K562 (cell line): Measurements from ENCODE around the gene SYT8. TPM values are rescaled to one million over a fixed set of nuclear protein-coding genes. Genes with fewer than 3 reads are reported as not detected.

ENCODE experiments used
- ATAC-seq: fragments of 200-7000 bp; cut with Tn5 transposase; 3 replicates; pipeline ENCODE4 v1.9.1; 2020; ENCODE audit warnings: moderate library complexity
- BruUV-seq: library from RNA; stranded (reverse); fragments of 400-500 nt; replicated peaks from 2 replicates; lab custom pipeline; 2021; lab: Mats Ljungman, UMichigan
- CTCF ChIA-PET: fragments of 300-600 bp; formaldehyde crosslinking; extraction: SDS; loops from one replicate; lab custom pipeline; 2021; ENCODE audit warnings: low intra/inter-chr PET ratio; lab: Yijun Ruan, JAX
- POLR2A ChIA-PET: fragments of 300-600, 350-650 bp; sonication (Branson Sonifier 250); formaldehyde crosslinking; extraction: SDS; loops from one replicate; lab custom pipeline; 2021; ENCODE audit warnings: antibody characterized with exemption, inconsistent platforms; lab: Yijun Ruan, JAX
- DNase-seq, 4 experiments: peaks; one replicate each; pipeline versions ENCODE4 v3.0.0 to v3.0.0-alpha.2; 2011 to 2018; ENCODE audit warnings: low spot score in 3 of 4, mixed read lengths in 3 of 4; ENCODE audit errors: extremely low read depth in 1 of 4
- FAIRE-seq: peaks from 2 replicates; lab custom pipeline; 2011; peaks lifted over from hg19 to GRCh38; lab: Jason Lieb, UNC
- H2AFZ ChIP-seq: 2 replicates; pipeline ENCODE4 v1.6.0; 2011; ENCODE audit warnings: low read depth, low read length, control low read depth, inconsistent platforms
- H3K27ac ChIP-seq: fragments of 200-600 bp; 3 replicates; pipeline ENCODE4 v1.8.0; 2011; ENCODE audit warnings: low read depth, mild to moderate bottlenecking, control low read depth, inconsistent platforms, low read length, moderate library complexity, mixed read lengths; ENCODE audit errors: extremely low read depth
- H3K27me3 ChIP-seq, 2 experiments: fragments of 300-600 bp in 1 of 2; 2 replicates in 1 of 2; 3 replicates in 1 of 2; pipeline versions ENCODE4 v1.6.0 to v1.8.0; 2011; ENCODE audit warnings: inconsistent platforms in 2 of 2, low read length in 2 of 2, mild to moderate bottlenecking in 1 of 2, mixed read lengths in 1 of 2, moderate library complexity in 1 of 2; ENCODE audit not compliant: control insufficient read depth in 2 of 2, insufficient read depth in 2 of 2
- H3K36me3 ChIP-seq: fragments of 300-600 bp; 3 replicates; pipeline ENCODE4 v1.8.0; 2011; ENCODE audit warnings: mild to moderate bottlenecking, low read length, inconsistent platforms; ENCODE audit not compliant: control insufficient read depth, insufficient read depth
- H3K4me1 ChIP-seq, 2 experiments: fragments of 200-600 bp in 1 of 2; replicated peaks in 1 of 2; 2 replicates in 1 of 2; 3 replicates in 1 of 2; pipeline versions ENCODE4 v1.5.1 to v1.8.0; 2011; ENCODE audit warnings: inconsistent platforms in 2 of 2, low read length in 2 of 2, mild to moderate bottlenecking in 1 of 2, mixed read lengths in 1 of 2, moderate library complexity in 1 of 2; ENCODE audit not compliant: control insufficient read depth in 2 of 2, insufficient read depth in 2 of 2
- H3K4me2 ChIP-seq: 2 replicates; pipeline ENCODE4 v1.6.1; 2011; ENCODE audit warnings: low read length, control low read depth, inconsistent platforms, mixed read lengths; ENCODE audit not compliant: insufficient read depth
- H3K4me3 ChIP-seq: fragments of 200-600 bp; sonication (generic), shearing (Covaris generic); 2 replicates; pipeline ENCODE4 v1.5.1; 2016; ENCODE audit warnings: control low read depth, inconsistent platforms
- H3K79me2 ChIP-seq: fragments of 200-600 bp; 3 replicates; pipeline ENCODE4 v1.8.0; 2011; ENCODE audit warnings: low read length, inconsistent platforms; ENCODE audit not compliant: control insufficient read depth, insufficient read depth
- H3K9ac ChIP-seq, 2 experiments: 2 replicates each; pipeline versions ENCODE4 v1.6.0 to v1.6.1; 2011; ENCODE audit warnings: low read depth in 2 of 2, low read length in 2 of 2, control low read depth in 1 of 2, inconsistent platforms in 1 of 2, mild to moderate bottlenecking in 1 of 2, mixed read lengths in 1 of 2; ENCODE audit not compliant: insufficient read depth in 1 of 2
- H3K9me1 ChIP-seq: one replicate; pipeline ENCODE4 v1.6.0; 2011; ENCODE audit warnings: inconsistent platforms, mild to moderate bottlenecking, low read length, moderate library complexity; ENCODE audit not compliant: control insufficient read depth, insufficient read depth
- H3K9me3 ChIP-seq: replicated peaks from 2 replicates; pipeline ENCODE4 v1.5.1; 2011; ENCODE audit warnings: low read depth, low read length, inconsistent platforms; ENCODE audit not compliant: control insufficient read depth, insufficient read depth
- H4K20me1 ChIP-seq: replicated peaks from 2 replicates; pipeline ENCODE4 v1.6.1; 2011; ENCODE audit warnings: low read length, inconsistent platforms, mixed read lengths; ENCODE audit not compliant: control insufficient read depth, insufficient read depth
- ERF ChIP-seq: fragments of 450-650 bp; formaldehyde crosslinking; IDR thresholded peaks from 2 replicates; pipeline ENCODE4 v1.4.0; 2020; ENCODE audit warnings: mild to moderate bottlenecking, mixed read lengths
- GATAD2B ChIP-seq: fragments of 450-650 bp; IDR thresholded peaks from 2 replicates; pipeline ENCODE4 v1.6.1; 2017; ENCODE audit warnings: mild to moderate bottlenecking, borderline replicate concordance
- HCFC1 ChIP-seq: IDR thresholded peaks from 2 replicates; pipeline ENCODE4 v1.6.1; 2012; ENCODE audit warnings: low read depth, low read length, improper control_type of control experiment
- HNRNPH1 ChIP-seq: fragments of 200-400 bp; formaldehyde crosslinking; optimal IDR thresholded peaks from 2 replicates; pipeline ENCODE3; 2017; ENCODE audit warnings: low read depth, mild to moderate bottlenecking, low read length, moderate library complexity
- HNRNPLL ChIP-seq: fragments of 200-400 bp; formaldehyde crosslinking; IDR thresholded peaks from 2 replicates; pipeline ENCODE4 v1.6.1; 2017; ENCODE audit warnings: low read length, low read depth, mild to moderate bottlenecking; ENCODE audit not compliant: poor library complexity, severe bottlenecking
- POLR2G ChIP-seq: fragments of 200-400 bp; formaldehyde crosslinking; IDR thresholded peaks from 2 replicates; pipeline ENCODE4 v1.6.1; 2017; ENCODE audit warnings: low read depth, mild to moderate bottlenecking, antibody characterized with exemption, low read length, moderate library complexity
- RBM34 ChIP-seq: fragments of 200-400 bp; formaldehyde crosslinking; IDR thresholded peaks from 2 replicates; pipeline ENCODE4 v1.6.1; 2018; ENCODE audit warnings: low read length, borderline replicate concordance; ENCODE audit not compliant: insufficient read depth
- SREBF1 ChIP-seq: fragments of 150-350 bp; IDR thresholded peaks from 2 replicates; pipeline ENCODE4 v1.6.1; 2014; ENCODE audit warnings: antibody characterized with exemption, low read depth, low read length, borderline replicate concordance
- TCF7L2 ChIP-seq: fragments of 150-350 bp; IDR thresholded peaks from 2 replicates; pipeline ENCODE4 v1.6.1; 2016; ENCODE audit warnings: low read depth, mild to moderate bottlenecking, low read length, moderate library complexity
- ZKSCAN8 ChIP-seq: fragments of 200-800 bp; sonication (Bioruptor generic); IDR thresholded peaks from 2 replicates; pipeline ENCODE4 v1.6.1; 2016; ENCODE audit warnings: missing genetic modification characterization, missing compliant biosample characterization
- ZNF354B ChIP-seq: fragments of 250-450 bp; sonication (Bioruptor Pico); IDR thresholded peaks from 2 replicates; pipeline ENCODE4 v1.4.0; 2020
- ZNF445 ChIP-seq: fragments of 250-450 bp; sonication (Bioruptor Pico); IDR thresholded peaks from 2 replicates; pipeline ENCODE4 v1.4.0; 2020; ENCODE audit warnings: low read depth, mild to moderate bottlenecking, moderate library complexity
- WGBS: fragments of 100-300 bp; shearing (Covaris generic); methylation state at CpG from one replicate; pipeline ENCODE4 v1.1.6; 2016; ENCODE audit warnings: low coverage, mixed read lengths; ENCODE audit not compliant: insufficient coverage; ENCODE audit errors: missing lambda C conversion rate; 5-methylcytosine and 5-hydroxymethylcytosine counted together
- in situ Hi-C: fragments of 300-500 bp; cut with MboI; formaldehyde crosslinking; loops from 4 replicates; pipeline ENCODE4 v1.15.0; 2018; ENCODE audit warnings: inconsistent platforms, mixed read lengths
- intact Hi-C: fragments of 100-400 bp; cut with micrococcal nuclease; formaldehyde crosslinking; loops from 2 replicates; pipeline ENCODE4 v1.14.2; 2022
- polyA plus RNA-seq, 8 experiments: library from polyadenylated mRNA; depleted of rRNA in 4 of 8; stranded (reverse) in 5 of 8; unstranded in 3 of 8; fragments of >200 nt; fragmentation: Nextera tagmentation in 2 of 8; fragmentation: Illumina TruSeq in 1 of 8; extraction: Ambion mirVana in 2 of 8; extraction: Trizol in 1 of 8; gene quantifications; 2 replicates each; pipeline versions ENCODE4 v1.2.1 to v1.2.3, GENCODE V29; 2011 to 2014; ENCODE audit warnings: inconsistent platforms in 1 of 8, missing spikeins in 1 of 8
- total RNA-seq, 7 experiments: library from RNA; depleted of rRNA in 6 of 7; stranded (reverse); fragments of >200 nt in 6 of 7; fragmentation: Illumina TruSeq in 2 of 7; extraction: Trizol in 2 of 7; gene quantifications; 2 replicates each; pipeline versions ENCODE4 v1.2.1 to v1.2.3, GENCODE V29; 2011 to 2021; ENCODE audit warnings: low replicate concordance in 1 of 7
- TF ChIP-seq, protein P1 (sequence below): sonication (generic); formaldehyde crosslinking; IDR thresholded peaks from 2 replicates; pipeline ENCODE4 v1.8.0; 2022; ENCODE audit warnings: missing genetic modification reagents, mild to moderate bottlenecking, borderline replicate concordance

Gene SYT8
- total and polyA plus RNA-seq, 9 of the 15 experiments (the other 6 are each of a cell fraction or from before 2014, with no cell fraction given), result not detected

- Histone ChIP-seq H3K4me2 (no peak overlapping the region), H3K79me2 (no peaks in the 10 kb centered on the region), H4K20me1 (0 out of 2 replicates have a peak, but pooled peaks cover 5% of the 10 kb centered on the region), H3K9ac (no peak overlapping the region), H3K4me3 (no peak overlapping the region), H3K9me3 (no peaks in the 10 kb centered on the region), H3K36me3 (no peaks in the 10 kb centered on the region)
- 3% methylated on average over 10 of the region's 15 CpGs for WGBS
- CTCF ChIA-PET, result no interaction called here
- POLR2A ChIA-PET, result interaction anchor here (0.7 to 1.1 kb wide), 2 partner anchors 11 to 33 kb away, joined by 3 read pairs; no protein-coding TSS in a partner anchor
- no peak for DNase-seq
- TF ChIP-seq ERF (CRISPR knock-in tag) (no peak), ZKSCAN8 (CRISPR knock-in tag) (no peak), SREBF1 (no peak), HNRNPLL (no peak)
- TF ChIP-seq, all 486 proteins: peak for 0
- FAIRE-seq, result no peak
- Histone ChIP-seq H2AFZ (no peak overlapping the region), H3K27ac (no peak overlapping the region), H3K9me1 (no peaks in the 10 kb centered on the region), H3K4me1 (peaks cover 0 to 42% of the 10 kb centered on the region in 2 experiments; a peak in 2 of 5 replicates), H3K27me3 (peaks cover 15 to 64% of the 10 kb centered on the region in 2 experiments; a peak in 4 of 5 replicates)
- no peak for ATAC-seq
- in situ Hi-C loops, result loop anchor here (10.0 kb wide), 1 partner anchor 133 kb away; no protein-coding TSS in a partner anchor
- no TSS peak for BruUV-seq
- intact Hi-C loops, result no loop called here
Observed at GRCh38 chr11:1871531-1871930, 36.7 kb downstream of the SYT8 start.

DNA sequence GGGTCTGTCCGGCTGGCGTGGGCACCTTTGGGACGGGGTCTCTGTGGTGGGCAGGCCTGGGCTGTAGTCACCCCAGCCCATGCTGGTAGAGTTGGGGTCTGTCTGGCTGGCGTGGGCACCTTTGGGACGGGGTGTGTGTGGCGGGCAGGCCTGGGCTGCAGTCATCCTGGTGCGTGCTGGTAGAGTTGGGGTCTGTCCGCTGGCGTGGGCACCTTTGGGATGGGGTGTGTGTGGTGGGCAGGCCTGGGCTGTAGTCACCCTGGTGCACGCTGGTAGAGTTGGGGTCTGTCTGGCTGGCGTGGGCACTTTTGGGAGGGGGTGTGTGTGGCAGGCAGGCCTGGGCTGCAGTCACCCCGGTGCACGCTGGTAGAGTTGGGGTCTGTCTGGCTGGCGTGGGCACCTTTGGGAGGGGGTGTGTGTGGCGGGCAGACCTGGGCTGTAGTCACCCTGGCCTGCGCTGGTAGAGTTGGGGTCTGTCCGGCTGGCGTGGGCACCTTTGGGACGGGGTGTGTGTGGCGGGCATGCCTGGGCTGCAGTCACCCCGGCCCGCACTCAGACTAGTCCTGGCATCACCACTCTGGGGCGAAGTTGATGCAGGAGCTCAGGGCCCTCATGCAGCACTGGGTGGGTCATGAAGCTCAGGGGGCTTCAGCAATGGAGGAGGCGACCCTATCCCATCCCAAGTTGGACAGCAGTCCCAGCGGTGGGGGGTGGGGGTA, 37.6 kb downstream of the SYT8 start:
- CTCF ChIA-PET, result no interaction called here
- DNase-seq (no peak), ATAC-seq (no peak), FAIRE-seq (no peak)
- in situ Hi-C loops, result loop anchor here (10.0 kb wide), 1 partner anchor 132 kb away; no protein-coding TSS in a partner anchor
- no peak overlapping the region for H3K4me3 ChIP-seq
- peaks cover 0 to 44% of the 10 kb centered on the region in 2 experiments; a peak in 2 of 5 replicates for H3K4me1 ChIP-seq
- no TSS peak for BruUV-seq
- no peaks in the 10 kb centered on the region for H3K79me2 ChIP-seq
- H3K27ac ChIP-seq, result no peak overlapping the region
- H3K9me1 ChIP-seq, result no peaks in the 10 kb centered on the region
- H3K9ac ChIP-seq, result no peak overlapping the region
- WGBS, result 3% methylated on average over 24 of the region's 25 CpGs
- no peaks in the 10 kb centered on the region for H3K36me3 ChIP-seq
- H4K20me1 ChIP-seq, result 0 out of 2 replicates have a peak, but pooled peaks cover 5% of the 10 kb centered on the region
- no peaks in the 10 kb centered on the region for H3K9me3 ChIP-seq
- H3K4me2 ChIP-seq, result no peak overlapping the region
- intact Hi-C loops, result no loop called here
- H3K27me3 ChIP-seq, result peaks cover 15 to 59% of the 10 kb centered on the region in 2 experiments; a peak in 4 of 5 replicates
- POLR2A ChIA-PET, result no interaction called here
- H2AFZ ChIP-seq, result no peak overlapping the region
- no peak for TF ChIP-seq HNRNPH1
- no peak for TF ChIP-seq GATAD2B
- TF ChIP-seq, protein P1, sequence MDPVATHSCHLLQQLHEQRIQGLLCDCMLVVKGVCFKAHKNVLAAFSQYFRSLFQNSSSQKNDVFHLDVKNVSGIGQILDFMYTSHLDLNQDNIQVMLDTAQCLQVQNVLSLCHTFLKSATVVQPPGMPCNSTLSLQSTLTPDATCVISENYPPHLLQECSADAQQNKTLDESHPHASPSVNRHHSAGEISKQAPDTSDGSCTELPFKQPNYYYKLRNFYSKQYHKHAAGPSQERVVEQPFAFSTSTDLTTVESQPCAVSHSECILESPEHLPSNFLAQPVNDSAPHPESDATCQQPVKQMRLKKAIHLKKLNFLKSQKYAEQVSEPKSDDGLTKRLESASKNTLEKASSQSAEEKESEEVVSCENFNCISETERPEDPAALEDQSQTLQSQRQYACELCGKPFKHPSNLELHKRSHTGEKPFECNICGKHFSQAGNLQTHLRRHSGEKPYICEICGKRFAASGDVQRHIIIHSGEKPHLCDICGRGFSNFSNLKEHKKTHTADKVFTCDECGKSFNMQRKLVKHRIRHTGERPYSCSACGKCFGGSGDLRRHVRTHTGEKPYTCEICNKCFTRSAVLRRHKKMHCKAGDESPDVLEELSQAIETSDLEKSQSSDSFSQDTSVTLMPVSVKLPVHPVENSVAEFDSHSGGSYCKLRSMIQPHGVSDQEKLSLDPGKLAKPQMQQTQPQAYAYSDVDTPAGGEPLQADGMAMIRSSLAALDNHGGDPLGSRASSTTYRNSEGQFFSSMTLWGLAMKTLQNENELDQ (CRISPR knock-in tag), result no peak
- no peak for TF ChIP-seq ZNF354B (CRISPR knock-in tag)
- TF ChIP-seq RBM34, result no peak
- no peak for TF ChIP-seq TCF7L2
- no peak for TF ChIP-seq HCFC1
- TF ChIP-seq POLR2G, result no peak
- no peak for TF ChIP-seq ZNF445 (CRISPR knock-in tag)
